ENCODE results near the gene ASH1L. TPM values are rescaled to one million over a fixed set of nuclear protein-coding genes. Genes with fewer than 3 reads are reported as not detected.

Gene ASH1L
- total and polyA plus RNA-seq, 9 of the 15 experiments (the other 6 are each of a cell fraction or from before 2014, with no cell fraction given) = 2.0 to 23.3 (median 14.6) TPM

DNA sequence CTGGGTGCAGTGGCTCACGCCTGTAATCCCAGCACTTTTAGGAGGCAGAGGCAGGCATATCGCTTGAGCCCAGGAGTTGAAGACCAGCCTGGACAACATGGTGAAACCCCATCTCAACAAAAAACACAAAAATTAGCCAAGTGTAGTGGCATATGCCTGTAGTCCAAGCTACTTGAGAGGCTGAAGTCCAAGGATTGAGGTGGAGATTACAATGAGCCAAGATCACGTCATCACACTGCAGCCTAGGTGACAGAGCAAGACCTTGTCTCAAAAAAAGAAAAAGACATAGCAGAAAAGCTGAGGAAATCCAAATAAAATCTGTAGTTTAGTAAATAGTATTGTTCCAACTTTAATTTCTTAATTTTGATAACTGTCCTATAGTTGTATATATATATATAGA lies 11.5 kb upstream of the ASH1L start:
- Histone ChIP-seq H3K9me3 (replicated peaks; ENCODE audit: control insufficient read depth, insufficient read depth, low read depth, low read length) (no peaks in the 10 kb centered on the region), H4K20me1 (replicated peaks; ENCODE audit: control insufficient read depth, insufficient read depth, low read length) (no peaks in the 10 kb centered on the region; the same call in 1 of the 2 replicates), H3K36me3 (ENCODE audit: control insufficient read depth, insufficient read depth, low read length) (peaks cover 22% of the 10 kb centered on the region), H3K4me1 (replicated peaks in 1 of 2; ENCODE audit: control insufficient read depth in 2 of 2, insufficient read depth in 2 of 2, low read length in 2 of 2) (peaks cover 0 to 12% of the 10 kb centered on the region in 2 experiments; a peak in 2 of 5 replicates), H3K4me2 (ENCODE audit: insufficient read depth, low read length) (no peak overlapping the region), H3K9me1 (ENCODE audit: control insufficient read depth, insufficient read depth, low read length) (no peaks in the 10 kb centered on the region), H2AFZ (ENCODE audit: low read depth, low read length) (no peak overlapping the region), H3K4me3 (no peak overlapping the region), H3K27ac (ENCODE audit: extremely low read depth, low read depth, low read length) (no peak overlapping the region), H3K9ac (ENCODE audit: insufficient read depth in 1 of 2, low read depth in 2 of 2, low read length in 2 of 2) (no peak overlapping the region), H3K79me2 (ENCODE audit: control insufficient read depth, insufficient read depth, low read length) (peaks cover 27% of the 10 kb centered on the region), H3K27me3 (ENCODE audit: control insufficient read depth in 2 of 2, insufficient read depth in 2 of 2, low read length in 2 of 2) (no peaks in the 10 kb centered on the region)
- CTCF ChIA-PET (ENCODE audit: low intra/inter-chr PET ratio) = interaction anchor here (0.5 kb wide), 1 partner anchor 575 kb away, joined by 3 read pairs; no protein-coding TSS in a partner anchor
- FAIRE-seq (no peak), ATAC-seq (peak; percentile 44), DNase-seq (ENCODE audit: extremely low read depth in 1 of 4, low spot score in 3 of 4) (no peak)
- POLR2A ChIA-PET = interaction anchor here (1.5 kb wide), 1 partner anchor 10 kb away, joined by 15 read pairs; no protein-coding TSS in a partner anchor
- WGBS (ENCODE audit: insufficient coverage, low coverage, missing lambda C conversion rate) = 77% methylated on average over 3 of the region's 3 CpGs
- intact Hi-C loops (cut with micrococcal nuclease) = no loop called here
- BruUV-seq (replicated peaks) = no TSS peak
- in situ Hi-C loops (cut with MboI) = no loop called here
- TF ChIP-seq, protein P1, sequence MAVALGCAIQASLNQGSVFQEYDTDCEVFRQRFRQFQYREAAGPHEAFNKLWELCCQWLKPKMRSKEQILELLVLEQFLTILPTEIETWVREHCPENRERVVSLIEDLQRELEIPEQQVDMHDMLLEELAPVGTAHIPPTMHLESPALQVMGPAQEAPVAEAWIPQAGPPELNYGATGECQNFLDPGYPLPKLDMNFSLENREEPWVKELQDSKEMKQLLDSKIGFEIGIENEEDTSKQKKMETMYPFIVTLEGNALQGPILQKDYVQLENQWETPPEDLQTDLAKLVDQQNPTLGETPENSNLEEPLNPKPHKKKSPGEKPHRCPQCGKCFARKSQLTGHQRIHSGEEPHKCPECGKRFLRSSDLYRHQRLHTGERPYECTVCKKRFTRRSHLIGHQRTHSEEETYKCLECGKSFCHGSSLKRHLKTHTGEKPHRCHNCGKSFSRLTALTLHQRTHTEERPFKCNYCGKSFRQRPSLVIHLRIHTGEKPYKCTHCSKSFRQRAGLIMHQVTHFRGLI (CRISPR knock-in tag; IDR thresholded peaks at IDR 0.05) = no peak
- TF ChIP-seq HINFP (tag; conservative IDR thresholded peaks at IDR 0.05; ENCODE audit: low read depth) (no peak), RHOXF2B (CRISPR knock-in tag; conservative IDR thresholded peaks at IDR 0.05) (no peak), BRD9 (IDR thresholded peaks at IDR 0.05; ENCODE audit: low read depth, partially characterized antibody) (no peak), CEBPG (CRISPR knock-in tag; IDR thresholded peaks at IDR 0.05) (no peak), CEBPG (tag; conservative IDR thresholded peaks at IDR 0.05 in 1 of 2, IDR thresholded peaks at IDR 0.05 in 1 of 2) (no peak), GATA2 (CRISPR knock-in tag; IDR thresholded peaks at IDR 0.05) (no peak), TAF7 (tag; IDR thresholded peaks at IDR 0.05) (no peak), NFIX (CRISPR knock-in tag; IDR thresholded peaks at IDR 0.05; ENCODE audit: low read depth) (no peak), C11orf30 (IDR thresholded peaks at IDR 0.05; ENCODE audit: low read depth) (no peak), E2F3 (CRISPR knock-in tag; IDR thresholded peaks at IDR 0.05) (no peak), TFAM (CRISPR knock-in tag; conservative IDR thresholded peaks at IDR 0.05) (no peak), HDAC6 (IDR thresholded peaks at IDR 0.05; ENCODE audit: low read depth, low read length) (no peak), KLF6 (CRISPR knock-in tag; IDR thresholded peaks at IDR 0.05; ENCODE audit: borderline replicate concordance) (no peak), HMG20B (CRISPR knock-in tag; IDR thresholded peaks at IDR 0.05) (no peak), RBM34 (IDR thresholded peaks at IDR 0.05; ENCODE audit: borderline replicate concordance, insufficient read depth, low read length) (no peak)
